NOMO-1 (cell line): ENCODE data around the gene LRRC2.
"Not testable (repeated sequence)": the region's sequence is repeated elsewhere in the genome, so short reads cannot be mapped to it uniquely, and the experiment has no call there.

Experiments
- DNase-seq, 2 experiments: peaks; one replicate each; lab custom pipeline; 2025; ENCODE audit not compliant: unreplicated experiment in 2 of 2; lab: John Stamatoyannopoulos, UW

The LRRC2 gene

GRCh38 chr3:46501702-46502101 lies 64.4 kb downstream of the LRRC2 start:
- DNase-seq = no peak

GRCh38 chr3:46500656-46501635 lies 65.2 kb downstream of the LRRC2 start:
- peak; percentile 16 to 81 for DNase-seq

- no peak for DNase-seq
Measured at GRCh38 chr3:46498916-46499519, 67.1 kb downstream of the LRRC2 start.

DNA sequence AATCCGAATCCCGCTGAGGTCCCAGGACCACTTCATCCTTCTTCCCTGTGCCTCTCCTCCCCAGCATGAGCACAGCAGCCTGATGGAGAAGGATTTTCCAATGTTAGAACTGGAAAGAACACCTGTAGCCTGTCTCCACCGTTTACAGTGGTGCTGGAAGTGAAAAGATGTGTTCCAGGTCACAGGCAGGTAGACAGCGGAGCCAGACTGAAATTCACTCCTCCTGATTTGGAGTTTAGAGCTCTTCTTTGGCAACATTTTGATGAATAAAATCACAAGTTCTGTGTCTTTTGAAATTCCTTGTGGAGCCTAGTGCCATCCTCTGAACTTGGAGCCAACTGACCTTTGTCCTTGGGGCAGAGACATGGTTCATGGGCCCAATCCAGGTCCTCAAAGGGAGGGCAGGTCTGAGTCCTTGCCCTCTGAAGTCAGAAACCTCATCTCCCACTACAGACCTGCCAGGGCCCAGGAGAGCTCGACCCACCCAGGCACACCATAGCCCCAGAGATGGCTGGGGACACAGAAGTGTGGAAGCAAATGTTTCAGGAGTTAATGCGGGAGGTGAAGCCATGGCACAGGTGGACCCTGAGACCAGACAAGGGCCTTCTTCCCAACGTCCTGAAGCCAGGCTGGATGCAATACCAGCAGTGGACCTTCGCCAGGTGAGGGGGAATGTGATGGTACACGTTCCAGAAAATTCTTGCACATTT lies 68.4 kb downstream of the LRRC2 start, which contains the start of gene RTP3:
TSS of gene RTP3 (plus strand) at position 421 of the 710 bp plus-strand sequence. CDS start at position 508, 87 bp downstream.
- DNase-seq = no peak

- peak in 1 of 2 experiments; percentile 28 for DNase-seq
Measured at GRCh38 chr3:46496746-46497555, 69.2 kb downstream of the LRRC2 start.

GRCh38 chr3:46495901-46496456 lies 70.1 kb downstream of the LRRC2 start:
- DNase-seq = no peak

GRCh38 chr3:46494491-46494890 lies 71.6 kb downstream of the LRRC2 start:
- not testable (repeated sequence) for DNase-seq

- no peak for DNase-seq
Measured at GRCh38 chr3:46492890-46493547, 73.1 kb downstream of the LRRC2 start.

GRCh38 chr3:46491089-46492070 lies 74.7 kb downstream of the LRRC2 start:
- no peak for DNase-seq

- DNase-seq = no peak
Measured at GRCh38 chr3:46490338-46491084, 75.6 kb downstream of the LRRC2 start.

DNA sequence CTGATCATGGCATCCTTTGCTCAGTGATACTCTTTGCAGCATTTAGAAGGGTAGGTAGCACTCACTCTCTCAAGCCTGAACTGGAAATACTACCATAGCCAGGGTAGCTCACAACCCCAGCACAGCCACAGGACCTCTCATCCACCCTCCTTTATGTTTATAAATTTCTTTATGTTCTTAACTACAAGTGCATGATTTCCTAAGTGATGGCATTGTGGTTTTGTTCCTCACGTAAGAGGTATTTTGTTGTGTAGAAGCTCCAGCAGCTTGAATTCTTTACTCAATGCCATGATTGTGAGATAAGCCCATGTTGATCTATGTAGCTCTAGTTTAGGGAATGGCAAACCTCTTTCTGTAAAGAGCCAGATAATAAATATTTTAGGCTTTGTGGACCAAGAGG lies 76.2 kb downstream of the LRRC2 start:
- DNase-seq = no peak

DNA sequence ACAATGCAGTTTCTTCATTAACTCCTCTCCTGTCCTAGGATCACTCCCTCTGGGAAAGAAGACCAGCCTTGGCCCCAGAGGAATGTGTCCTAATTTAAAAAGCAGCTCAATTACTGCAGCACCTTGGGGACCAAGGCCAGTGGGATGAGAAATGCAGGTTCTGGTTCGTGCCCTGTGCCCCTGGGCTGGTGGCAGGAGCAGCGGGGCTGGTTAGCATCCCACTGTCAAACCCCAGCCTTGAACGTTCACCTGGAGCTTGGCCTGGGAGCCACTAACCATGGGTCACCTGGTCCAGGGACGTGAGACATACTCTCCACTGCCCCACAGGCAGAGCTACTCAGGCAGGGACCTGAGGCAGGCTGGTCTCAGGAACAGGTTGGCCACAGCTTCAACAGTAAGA lies 76.7 kb downstream of the LRRC2 start:
- DNase-seq = no peak

GRCh38 chr3:46488735-46489361 lies 77.3 kb downstream of the LRRC2 start:
- DNase-seq = peak; percentile 88 to 90

DNA sequence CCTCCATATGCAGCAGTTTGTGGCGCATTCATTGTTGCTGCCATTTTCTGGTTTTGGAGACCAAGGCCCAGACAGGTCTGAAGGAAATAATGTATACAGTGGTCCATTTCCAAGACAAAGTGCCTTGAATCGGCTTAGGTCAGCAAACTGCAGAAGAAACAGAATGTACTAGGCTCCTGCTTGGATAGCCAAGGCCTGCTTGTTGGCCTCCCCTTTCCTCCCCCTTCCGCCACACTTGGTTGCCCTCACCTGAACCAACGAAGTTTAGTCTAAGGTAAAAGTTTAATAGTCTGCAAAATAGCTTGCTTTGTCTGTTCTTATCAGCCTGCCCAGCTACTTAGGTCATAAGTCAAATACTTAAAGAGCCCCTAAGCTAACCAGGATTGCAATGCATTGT lies 80.3 kb downstream of the LRRC2 start:
- no peak for DNase-seq

GRCh38 chr3:46484911-46485778 lies 81.0 kb downstream of the LRRC2 start:
- no peak for DNase-seq

- no peak for DNase-seq
Measured at GRCh38 chr3:46484388-46484787, 81.7 kb downstream of the LRRC2 start.
